Stimulated activated CD4-positive, alpha-beta T cell treated with anti-CD3 and anti-CD28 coated beads, Interleukin-2, amount 100 ng/mL, for 48 hours (primary cell): ENCODE measurements around the gene DPP9.
"Not testable (repeated sequence)": the region's sequence is repeated elsewhere in the genome, so short reads cannot be mapped to it uniquely, and the experiment has no call there.

Source experiments
- DNase-seq, 2 donors: peaks; one replicate each; pipeline ENCODE4 v3.0.0-alpha.2; 2020

DPP9 gene

GRCh38 chr19:4684312-4685095 is 39.1 kb downstream of the DPP9 start:
- no peak for DNase-seq

DNA sequence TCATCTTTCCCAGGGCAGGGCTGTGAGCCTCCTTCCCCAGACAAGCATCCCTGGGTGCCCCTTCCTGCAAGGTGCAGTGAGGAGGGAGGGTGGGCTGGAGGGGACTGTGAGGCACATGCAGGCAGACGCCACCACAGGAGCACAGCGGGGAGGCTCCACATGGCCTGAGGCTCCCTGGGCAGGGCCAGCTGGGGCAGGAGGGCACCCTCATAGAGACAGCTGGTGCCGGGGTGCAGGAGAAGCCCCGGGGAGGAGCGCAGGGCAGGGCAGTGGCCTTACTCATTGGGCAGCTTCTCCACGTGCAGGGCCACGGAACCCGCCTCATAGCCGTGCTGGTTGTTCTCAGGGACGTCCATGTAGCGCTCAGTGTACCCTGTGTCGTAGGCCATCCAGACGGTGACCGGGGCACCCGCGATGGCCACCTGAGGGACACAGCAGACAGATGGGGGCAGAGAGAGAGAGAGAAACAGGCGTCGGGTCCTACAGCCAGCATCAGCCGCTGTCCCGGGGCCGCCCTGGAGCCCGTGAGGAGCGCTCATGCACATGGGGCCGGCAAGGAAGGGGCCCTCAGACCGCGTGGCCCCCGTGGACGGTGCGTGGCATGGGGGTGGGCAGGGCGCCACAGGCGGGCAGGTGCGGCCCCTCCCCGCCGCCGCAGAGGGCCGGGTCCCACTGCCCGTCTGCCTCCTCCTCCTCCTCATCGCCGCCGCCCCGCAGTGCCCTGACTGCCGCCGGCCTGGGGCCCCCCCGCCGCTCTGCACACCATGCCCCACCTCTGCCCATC is 41.0 kb downstream of the DPP9 start:
- DNase-seq = no peak

- not testable (repeated sequence) for DNase-seq
Observed at GRCh38 chr19:4680021-4680420, 43.6 kb downstream of the DPP9 start.

- DNase-seq = peak in 1 of 2 donors; percentile 15
Observed at GRCh38 chr19:4678881-4679790, 44.5 kb downstream of the DPP9 start.

- DNase-seq = peak; percentile 23 to 36
Observed at GRCh38 chr19:4676955-4677731, 46.5 kb downstream of the DPP9 start.

- DNase-seq = no peak
Observed at GRCh38 chr19:4675346-4675745, 48.3 kb downstream of the DPP9 start.

DNA sequence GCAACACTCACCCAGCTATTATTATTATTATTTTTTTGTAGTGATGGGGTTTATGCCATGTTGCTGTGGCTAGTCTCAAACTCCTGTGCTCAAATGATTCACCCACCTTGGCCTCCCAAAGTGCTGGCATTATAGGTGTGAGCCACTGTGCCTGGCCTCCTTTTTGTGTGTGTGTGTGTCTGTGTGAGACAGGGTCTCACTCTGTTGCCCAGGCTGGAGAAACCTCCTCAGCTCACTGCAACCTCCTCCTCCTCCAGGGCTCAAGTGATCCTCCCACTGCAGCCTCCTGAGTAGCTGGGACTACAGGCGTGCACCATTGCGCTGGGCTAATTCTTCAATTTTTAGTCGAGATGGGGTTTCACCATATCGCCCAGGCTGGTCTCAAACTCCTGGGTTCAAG is 49.9 kb downstream of the DPP9 start:
- no peak for DNase-seq

DNA sequence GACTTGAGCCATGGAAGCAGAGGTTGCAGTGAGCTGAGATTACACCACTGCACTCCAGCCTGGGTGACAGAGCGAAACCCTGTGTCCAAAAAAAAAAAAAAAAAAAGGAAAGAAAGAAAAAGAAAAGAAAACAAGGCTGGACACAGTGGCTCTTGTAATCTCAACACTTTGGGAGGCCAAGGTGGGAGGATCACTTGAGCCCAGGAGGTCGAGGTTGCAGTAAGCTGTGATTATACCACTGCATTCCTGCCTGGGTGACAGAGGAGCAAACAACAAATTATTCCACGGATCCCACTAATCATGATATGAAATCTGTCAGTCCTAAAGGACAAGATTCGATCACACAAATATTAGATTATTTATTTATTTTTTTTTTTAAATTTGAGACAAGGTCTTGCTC is 50.4 kb downstream of the DPP9 start:
- no peak for DNase-seq

GRCh38 chr19:4671185-4671851 is 52.3 kb downstream of the DPP9 start:
- no peak for DNase-seq

DNA sequence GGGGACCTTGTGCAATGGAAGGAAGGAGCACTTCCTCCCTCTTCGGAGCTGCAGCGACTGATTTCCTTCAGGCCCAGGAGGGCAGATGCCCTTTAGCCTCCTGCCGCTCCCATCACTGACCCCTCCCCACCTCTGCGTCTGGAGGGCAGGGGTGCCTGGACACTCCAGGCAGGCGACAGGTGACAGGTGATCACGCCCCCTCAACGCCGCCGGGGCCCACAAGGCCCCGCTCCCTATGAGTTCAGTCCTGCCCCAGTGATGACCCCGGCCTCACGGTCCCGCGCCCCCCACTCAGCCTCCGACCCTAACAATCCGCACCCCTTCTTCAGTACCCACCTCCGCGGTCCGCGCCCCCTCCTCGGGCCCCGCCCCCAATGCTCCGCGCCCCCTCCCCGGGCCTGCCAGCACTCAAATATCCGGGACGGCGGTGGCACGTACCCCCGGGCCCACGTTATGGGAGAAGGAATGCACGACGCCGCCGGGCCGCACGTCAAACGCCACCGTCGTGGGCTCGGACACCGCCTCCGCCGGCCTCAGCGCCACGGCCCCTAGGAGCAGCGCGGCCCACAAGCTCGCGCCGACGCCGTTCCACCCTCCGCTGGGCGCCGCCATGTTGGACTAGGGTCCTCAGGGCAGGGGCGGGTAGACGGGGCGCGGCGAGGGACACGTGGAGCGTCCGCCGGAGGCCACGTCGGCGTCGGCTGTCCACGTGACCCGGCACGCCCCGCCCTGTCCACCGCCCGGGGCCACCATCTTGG is 53.7 kb downstream of the DPP9 start, which contains the start of gene MYDGF:
MYDGF (minus strand) TSS at position 620 of the 758 bp plus-strand sequence; CDS start at position 612, 8 bp downstream.
- DNase-seq = peak; percentile 91 to 93

- DNase-seq = no peak
Observed at GRCh38 chr19:4664642-4665041, 59.0 kb downstream of the DPP9 start.

DNA sequence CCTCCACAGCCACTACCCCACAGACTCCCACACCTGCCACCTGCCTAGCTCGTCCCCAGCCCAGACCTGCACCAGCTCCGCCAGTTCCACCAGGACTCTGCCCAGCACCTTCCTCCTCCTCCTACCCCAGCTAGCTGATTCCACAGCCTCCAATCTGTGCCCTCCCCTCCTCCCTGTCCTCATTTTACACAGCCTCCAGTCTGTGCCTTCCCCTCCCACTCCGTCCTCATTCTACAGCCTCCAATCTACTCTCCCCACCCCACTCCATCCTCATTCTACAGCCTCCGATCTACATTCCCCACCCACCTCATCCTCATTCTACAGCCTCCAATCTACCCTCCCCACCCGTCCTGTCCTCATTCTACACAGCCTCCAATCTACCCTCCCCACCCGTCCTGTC is 60.8 kb downstream of the DPP9 start:
- DNase-seq = no peak

- DNase-seq = no peak
Observed at GRCh38 chr19:4662020-4662695, 61.5 kb downstream of the DPP9 start.

DNA sequence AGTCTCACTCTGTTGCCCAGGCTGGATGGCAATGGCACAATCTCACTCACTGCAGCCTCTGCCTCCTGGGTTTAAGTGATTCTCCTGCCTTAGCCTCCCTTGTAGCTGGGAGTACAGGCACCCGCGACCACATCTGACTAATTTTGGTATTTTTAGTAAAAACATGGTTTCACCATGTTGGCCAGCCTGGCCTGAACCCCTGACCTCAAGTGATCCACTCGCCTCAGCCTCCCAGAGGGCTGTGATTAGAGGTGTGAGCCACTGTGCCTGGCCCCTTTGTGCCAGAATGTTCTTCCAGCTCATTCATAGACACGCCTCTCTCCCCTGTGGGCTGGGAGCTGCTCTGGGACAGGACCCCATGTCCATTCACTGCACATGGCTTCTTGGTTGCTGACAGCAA is 62.6 kb downstream of the DPP9 start:
- DNase-seq = no peak

GRCh38 chr19:4660181-4660791 is 63.4 kb downstream of the DPP9 start:
- no peak for DNase-seq

GRCh38 chr19:4657835-4658234 is 65.8 kb downstream of the DPP9 start:
- no peak for DNase-seq

DNA sequence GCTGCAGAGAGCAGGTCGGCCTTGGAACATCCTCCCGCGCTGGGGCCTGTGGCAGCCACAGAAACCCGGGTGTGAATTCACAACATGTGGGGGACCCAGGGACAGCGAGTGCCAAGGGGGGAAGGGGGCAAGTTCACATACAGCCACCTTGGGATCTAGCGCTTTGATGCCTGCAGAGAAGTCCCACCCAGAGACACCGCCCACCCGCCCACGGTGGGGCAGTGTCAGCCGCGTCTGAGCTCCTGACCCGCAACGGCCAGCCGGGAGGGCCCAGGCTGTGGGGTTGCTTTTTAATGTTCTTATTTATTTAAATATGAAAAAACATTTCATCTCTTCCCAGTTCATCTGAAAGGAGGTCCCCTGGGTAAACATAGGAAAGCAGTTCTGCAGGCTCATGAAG is 66.4 kb downstream of the DPP9 start:
- no peak for DNase-seq

DNA sequence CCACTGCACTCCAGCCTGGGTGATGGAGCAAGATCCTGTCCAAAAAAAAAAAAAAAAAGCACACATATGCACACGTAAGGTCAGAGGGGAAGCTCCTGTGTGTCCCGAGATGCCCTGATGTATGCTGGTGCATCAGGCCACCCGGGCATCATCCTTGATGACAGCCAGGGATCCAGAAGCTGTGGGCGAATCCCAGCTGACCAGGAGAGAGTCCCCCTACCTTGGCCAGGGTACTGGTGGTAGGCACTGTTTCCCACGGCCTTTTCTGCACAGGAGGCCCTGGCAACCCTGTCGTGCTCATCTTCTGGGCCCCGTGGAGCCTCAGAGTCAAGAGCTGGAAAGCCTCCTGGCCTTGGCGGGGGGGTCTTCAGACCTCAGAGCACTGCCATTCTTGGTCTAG is 67.5 kb downstream of the DPP9 start:
- no peak for DNase-seq

- DNase-seq = no peak
Observed at GRCh38 chr19:4654437-4655361, 68.9 kb downstream of the DPP9 start.
